ENCODE results near the gene MSH3. TPM values are rescaled to one million over a fixed set of nuclear protein-coding genes. Genes with fewer than 3 reads are reported as not detected.
"Not testable (repeated sequence)": the region's sequence is repeated elsewhere in the genome, so short reads cannot be mapped to it uniquely, and the experiment has no call there.

Gene MSH3
- polyA plus RNA-seq, 4 donors, result 21.6 to 26.8 (median 21.8) TPM

GRCh38 chr5:80752427-80752826 is 98.0 kb downstream of the MSH3 start:
- DNase-seq (ENCODE audit: low read depth in 4 of 4, low spot score in 3 of 4), result no peak

- DNase-seq (ENCODE audit: low read depth in 4 of 4, low spot score in 3 of 4), result no peak
These were observed 99.3 kb downstream of the MSH3 start for GRCh38 chr5:80753712-80754111.

- no peak for DNase-seq (ENCODE audit: low read depth in 4 of 4, low spot score in 3 of 4)
These were observed 100.4 kb downstream of the MSH3 start for GRCh38 chr5:80754900-80755299.

GRCh38 chr5:80755626-80756025 is 101.2 kb downstream of the MSH3 start:
- DNase-seq (ENCODE audit: low read depth in 4 of 4, low spot score in 3 of 4), result no peak

GRCh38 chr5:80756292-80756691 is 101.8 kb downstream of the MSH3 start:
- no peak for DNase-seq (ENCODE audit: low read depth in 4 of 4, low spot score in 3 of 4)

- no peak for DNase-seq (ENCODE audit: low read depth in 4 of 4, low spot score in 3 of 4)
These were observed 102.8 kb downstream of the MSH3 start for GRCh38 chr5:80757290-80757689.

- no peak for DNase-seq (ENCODE audit: low read depth in 4 of 4, low spot score in 3 of 4)
These were observed 105.6 kb downstream of the MSH3 start for GRCh38 chr5:80759866-80760577.

GRCh38 chr5:80760680-80761079 is 106.2 kb downstream of the MSH3 start:
- no peak for DNase-seq (ENCODE audit: low read depth in 4 of 4, low spot score in 3 of 4)

- DNase-seq (ENCODE audit: low read depth in 4 of 4, low spot score in 3 of 4), result no peak
These were observed 106.7 kb downstream of the MSH3 start for GRCh38 chr5:80761176-80761575.

- DNase-seq (ENCODE audit: low read depth in 4 of 4, low spot score in 3 of 4), result no peak
These were observed 107.5 kb downstream of the MSH3 start for GRCh38 chr5:80761966-80762365.

- no peak for DNase-seq (ENCODE audit: low read depth in 4 of 4, low spot score in 3 of 4)
These were observed 108.1 kb downstream of the MSH3 start for GRCh38 chr5:80762573-80762972.

- no peak for DNase-seq (ENCODE audit: low read depth in 4 of 4, low spot score in 3 of 4)
These were observed 108.8 kb downstream of the MSH3 start for GRCh38 chr5:80763211-80763610.

GRCh38 chr5:80763873-80764647 is 109.6 kb downstream of the MSH3 start:
- no peak for DNase-seq (ENCODE audit: low read depth in 4 of 4, low spot score in 3 of 4)

- DNase-seq (ENCODE audit: low read depth in 4 of 4, low spot score in 3 of 4), result no peak
These were observed 110.3 kb downstream of the MSH3 start for GRCh38 chr5:80764786-80765185.

- DNase-seq (ENCODE audit: low read depth in 4 of 4, low spot score in 3 of 4), result no peak
These were observed 123.2 kb downstream of the MSH3 start for GRCh38 chr5:80777347-80778287.

- DNase-seq (ENCODE audit: low read depth in 4 of 4, low spot score in 3 of 4), result no peak
These were observed 125.6 kb downstream of the MSH3 start for GRCh38 chr5:80780024-80780423.

GRCh38 chr5:80780761-80781285 is 126.4 kb downstream of the MSH3 start:
- no peak for DNase-seq (ENCODE audit: low read depth in 4 of 4, low spot score in 3 of 4)

- DNase-seq (ENCODE audit: low read depth in 4 of 4, low spot score in 3 of 4), result no peak
These were observed 126.9 kb downstream of the MSH3 start for GRCh38 chr5:80781356-80781755.

GRCh38 chr5:80782626-80783025 is 128.2 kb downstream of the MSH3 start:
- no peak for DNase-seq (ENCODE audit: low read depth in 4 of 4, low spot score in 3 of 4)

- not testable (repeated sequence) for DNase-seq (ENCODE audit: low read depth in 4 of 4, low spot score in 3 of 4)
These were observed 129.3 kb downstream of the MSH3 start for GRCh38 chr5:80783751-80784150.

GRCh38 chr5:80784451-80784850 is 130.0 kb downstream of the MSH3 start:
- DNase-seq (ENCODE audit: low read depth in 4 of 4, low spot score in 3 of 4), result no peak
